GM12873 (cell line): ENCODE measurements around the gene DENND1B.

Experiments used
- CTCF ChIP-seq: IDR thresholded peaks from 2 replicates; pipeline ENCODE4 v1.5.1; 2012; ENCODE audit warnings: low read depth, mild to moderate bottlenecking, moderate library complexity, low read length, control low read depth; ENCODE audit not compliant: insufficient read depth; ENCODE audit errors: missing control alignments

The DENND1B gene

GRCh38 chr1:197557302-197557701 is 218.0 kb downstream of the DENND1B start:
- TF ChIP-seq CTCF: no peak

GRCh38 chr1:197553281-197553680 is 222.0 kb downstream of the DENND1B start:
- no peak for TF ChIP-seq CTCF

- TF ChIP-seq CTCF: no peak
Measured at GRCh38 chr1:197546989-197547388, 228.3 kb downstream of the DENND1B start.

- TF ChIP-seq CTCF: no peak
Measured at GRCh38 chr1:197544553-197544952, 230.7 kb downstream of the DENND1B start.

- TF ChIP-seq CTCF: no peak
Measured at GRCh38 chr1:197544130-197544529, 231.2 kb downstream of the DENND1B start.

GRCh38 chr1:197541411-197541810 is 233.9 kb downstream of the DENND1B start:
- TF ChIP-seq CTCF: no peak

- TF ChIP-seq CTCF: peak; percentile 22
Measured at GRCh38 chr1:197526736-197527371, 248.4 kb downstream of the DENND1B start.
